Activated CD4-positive, alpha-beta T cell treated with anti-CD3 and anti-CD28 coated beads, Interleukin-2, amount 50 U/mL, for 4 hours (primary cell): ENCODE data around the gene MDFI.
"Not testable (repeated sequence)": the region's sequence is repeated elsewhere in the genome, so short reads cannot be mapped to it uniquely, and the experiment has no call there.

Source experiments
- DNase-seq, 2 experiments: peaks; one replicate each; pipeline ENCODE4 v3.0.0-alpha.2; 2020

Gene MDFI

GRCh38 chr6:41602864-41603608, 35.2 kb upstream of the MDFI start:
- DNase-seq: peak; percentile 61

- DNase-seq: no peak
These were observed 34.3 kb upstream of the MDFI start for GRCh38 chr6:41604006-41604405.

GRCh38 chr6:41605649-41606048, 32.6 kb upstream of the MDFI start:
- no peak for DNase-seq

GRCh38 chr6:41607036-41607435, 31.2 kb upstream of the MDFI start:
- DNase-seq: no peak

GRCh38 chr6:41607736-41608135, 30.5 kb upstream of the MDFI start:
- no peak for DNase-seq

GRCh38 chr6:41608443-41609151, 29.7 kb upstream of the MDFI start:
- DNase-seq: no peak

- no peak for DNase-seq
These were observed 23.6 kb upstream of the MDFI start for GRCh38 chr6:41614715-41615114.

GRCh38 chr6:41615311-41615710, 23.0 kb upstream of the MDFI start:
- DNase-seq: no peak

- no peak for DNase-seq
These were observed 19.7 kb upstream of the MDFI start for GRCh38 chr6:41618598-41618997.

- not testable (repeated sequence) for DNase-seq
These were observed 19.1 kb upstream of the MDFI start for GRCh38 chr6:41619193-41619592.

- DNase-seq: no peak
These were observed 16.9 kb upstream of the MDFI start for GRCh38 chr6:41621367-41621766.

GRCh38 chr6:41621802-41622201, 16.5 kb upstream of the MDFI start:
- no peak for DNase-seq

- no peak for DNase-seq
These were observed 15.9 kb upstream of the MDFI start for GRCh38 chr6:41622206-41622988.

GRCh38 chr6:41623330-41623729, 14.9 kb upstream of the MDFI start:
- no peak for DNase-seq

- DNase-seq: no peak
These were observed 13.5 kb upstream of the MDFI start for GRCh38 chr6:41624621-41625380.

- no peak for DNase-seq
These were observed 12.8 kb upstream of the MDFI start for GRCh38 chr6:41625442-41625841.

GRCh38 chr6:41626022-41626421, 12.2 kb upstream of the MDFI start:
- DNase-seq: no peak

GRCh38 chr6:41626917-41627316, 11.4 kb upstream of the MDFI start:
- DNase-seq: no peak

- DNase-seq: no peak
These were observed 9.1 kb upstream of the MDFI start for GRCh38 chr6:41629128-41629527.

GRCh38 chr6:41630069-41630468, 8.2 kb upstream of the MDFI start:
- no peak for DNase-seq

GRCh38 chr6:41630946-41631345, 7.3 kb upstream of the MDFI start:
- DNase-seq: no peak

- DNase-seq: no peak
These were observed 5.1 kb upstream of the MDFI start for GRCh38 chr6:41633056-41633634.

- DNase-seq: no peak
These were observed 3.6 kb upstream of the MDFI start for GRCh38 chr6:41634657-41635056.
